ENCODE data around the gene FOXR1. TPM values are rescaled to one million over a fixed set of nuclear protein-coding genes. Genes with fewer than 3 reads are reported as not detected.
"Not testable (repeated sequence)": the region's sequence is repeated elsewhere in the genome, so short reads cannot be mapped to it uniquely, and the experiment has no call there.

Gene FOXR1
- total and polyA plus RNA-seq, 3 experiments from 2014 or later, result not detected

DNA sequence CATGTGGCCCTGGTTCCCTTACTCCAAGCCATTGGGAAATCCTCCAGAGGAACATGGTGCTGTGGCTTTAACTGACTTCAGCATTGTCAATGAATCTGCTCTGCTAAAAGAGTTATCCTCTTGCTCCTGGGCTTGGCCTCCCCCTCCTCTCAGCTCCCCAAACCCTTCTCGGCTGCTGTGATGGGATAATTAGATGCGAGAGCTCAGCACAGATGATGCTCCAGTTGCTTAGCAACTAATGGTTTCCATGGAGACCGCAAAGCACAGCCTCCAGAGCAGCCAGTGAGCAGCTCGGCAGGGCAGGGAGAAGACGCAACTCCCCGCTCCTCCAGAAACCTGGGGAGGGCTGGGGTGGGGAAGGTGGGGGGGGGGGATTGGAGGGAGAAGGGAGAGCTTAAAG lies 18.3 kb upstream of the FOXR1 start:
- no peak overlapping the region for H3K4me3 Mint-ChIP-seq
- Histone ChIP-seq H3K4me3 (ENCODE audit: low read length) (no peak overlapping the region), H3K27me3 (ENCODE audit: insufficient read depth, low read length, poor library complexity, severe bottlenecking) (no peaks in the 10 kb centered on the region), H3K9me3 (ENCODE audit: low read length) (no peaks in the 10 kb centered on the region), H3K27ac (ENCODE audit: low read depth, low read length) (no peak overlapping the region), H3K36me3 (ENCODE audit: insufficient read depth, low read length) (no peaks in the 10 kb centered on the region), H3K4me1 (ENCODE audit: insufficient read depth, low read length) (peaks cover 7% of the 10 kb centered on the region)
- H3K27me3 Mint-ChIP-seq, result peaks cover 6 to 13% of the 10 kb centered on the region in 2 donors
- peaks cover 3 to 9% (median 5%) of the 10 kb centered on the region in 3 donors for H3K4me1 Mint-ChIP-seq
- H3K36me3 Mint-ChIP-seq, result no peaks in the 10 kb centered on the region
- peaks cover 0 to 2% (median 0%) of the 10 kb centered on the region in 5 donors for H3K9me3 Mint-ChIP-seq
- POLR2A ChIA-PET, result no interaction called here
- no peak for DNase-seq
- H3K27ac Mint-ChIP-seq, result no peak overlapping the region
- CTCF ChIA-PET, result no interaction called here

DNA sequence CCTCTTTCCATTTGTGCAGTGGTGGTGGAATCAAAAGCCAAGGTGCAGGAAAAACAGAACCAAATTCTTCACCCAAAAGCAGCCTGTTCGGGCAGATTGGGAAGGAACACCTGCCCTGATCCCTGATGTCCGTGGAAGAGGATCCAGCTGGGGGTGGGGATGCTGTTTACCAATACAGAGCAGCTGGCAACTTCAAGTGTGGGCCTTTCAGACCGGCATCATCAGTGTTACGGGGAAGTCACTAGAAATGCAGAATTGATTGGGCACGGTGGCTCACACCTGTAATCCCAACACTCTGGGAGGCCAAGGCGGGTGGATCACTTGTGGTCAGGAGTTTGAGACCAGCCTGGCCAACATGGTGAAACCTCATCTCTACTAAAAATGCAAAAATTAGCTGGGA lies 17.6 kb upstream of the FOXR1 start:
- H3K9me3 ChIP-seq (ENCODE audit: low read length); H3K27ac Mint-ChIP-seq; H3K36me3 Mint-ChIP-seq; H3K4me1 ChIP-seq (ENCODE audit: insufficient read depth, low read length); H3K4me3 ChIP-seq (ENCODE audit: low read length); H3K36me3 ChIP-seq (ENCODE audit: insufficient read depth, low read length); POLR2A ChIA-PET; H3K27me3 ChIP-seq (ENCODE audit: insufficient read depth, low read length, poor library complexity, severe bottlenecking); H3K9me3 Mint-ChIP-seq; H3K4me3 Mint-ChIP-seq; H3K27ac ChIP-seq (ENCODE audit: low read depth, low read length); H3K4me1 Mint-ChIP-seq; DNase-seq: not testable (repeated sequence)
- peaks cover 7 to 13% of the 10 kb centered on the region in 2 donors for H3K27me3 Mint-ChIP-seq
- CTCF ChIA-PET, result interaction anchor here (1.4 to 1.6 kb wide), 2 partner anchors 24 to 46 kb away, joined by 3 read pairs; no protein-coding TSS in a partner anchor

DNA sequence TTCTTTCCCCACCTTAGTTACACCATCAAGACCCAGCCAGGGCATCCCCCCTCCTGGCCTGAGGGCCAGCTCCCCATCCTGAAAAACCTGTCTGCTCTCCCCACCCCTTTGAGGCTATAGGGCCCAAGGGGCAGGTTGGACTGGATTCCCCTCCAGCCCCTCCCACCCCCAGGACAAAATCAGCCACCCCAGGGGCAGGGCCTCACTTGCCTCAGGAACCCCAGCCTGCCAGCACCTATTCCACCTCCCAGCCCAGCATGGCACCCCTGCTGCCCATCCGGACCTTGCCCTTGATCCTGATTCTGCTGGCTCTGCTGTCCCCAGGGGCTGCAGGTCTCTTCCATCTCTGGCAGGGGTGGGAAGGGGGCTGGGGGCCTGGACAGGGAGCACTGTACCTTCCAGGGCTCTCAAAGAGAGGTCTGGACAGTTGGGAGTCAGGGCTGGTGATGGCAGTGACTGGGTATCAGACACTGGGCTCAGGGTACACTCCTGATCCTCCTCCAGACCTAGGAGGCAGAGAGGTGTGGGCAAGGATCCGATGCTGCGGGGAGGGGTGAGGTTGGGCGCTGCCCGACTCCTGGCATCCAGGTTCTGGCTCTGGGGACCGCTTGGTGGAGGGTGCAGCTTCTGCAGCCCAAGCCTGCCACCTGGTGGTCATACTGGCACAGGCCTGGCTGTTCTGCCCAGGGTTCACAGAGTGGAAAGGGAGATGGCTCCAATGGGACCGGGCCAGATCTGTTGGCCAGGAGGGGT lies 15.3 kb upstream of the FOXR1 start, which contains the start of gene UPK2:
TSS of gene UPK2 (plus strand) at position 205 of the 753 bp plus-strand sequence. CDS start at position 258, 53 bp downstream.
- no peaks in the 10 kb centered on the region for H3K9me3 ChIP-seq (ENCODE audit: low read length)
- peaks cover 7% of the 10 kb centered on the region for H3K4me1 ChIP-seq (ENCODE audit: insufficient read depth, low read length)
- no peak within 1 kb of the TSS for H3K4me3 ChIP-seq (ENCODE audit: low read length)
- H3K4me3 Mint-ChIP-seq, result peak within 1 kb of the TSS in 1 of 7 donors; percentile 41
- peaks cover 7 to 13% of the 10 kb centered on the region in 2 donors for H3K27me3 Mint-ChIP-seq
- H3K27ac Mint-ChIP-seq, result peak within 1 kb of the TSS in 4 of 8 donors; percentile 12 to 80 (median 66)
- H3K36me3 Mint-ChIP-seq, result no peaks in the 10 kb centered on the region
- CTCF ChIA-PET, result interaction anchor here (0.6 to 3.9 kb wide), 22 partner anchors 9 to 347 kb away, joined by 3 to 32 read pairs (median 4); no protein-coding TSS in a partner anchor
- H3K4me1 Mint-ChIP-seq, result peaks cover 3 to 9% (median 5%) of the 10 kb centered on the region in 3 donors
- peak; percentile 76 to 91 (median 86) for DNase-seq
- H3K36me3 ChIP-seq (ENCODE audit: insufficient read depth, low read length), result no peaks in the 10 kb centered on the region
- H3K27me3 ChIP-seq (ENCODE audit: insufficient read depth, low read length, poor library complexity, severe bottlenecking), result no peaks in the 10 kb centered on the region
- POLR2A ChIA-PET, result interaction anchor here (0.5 to 1.7 kb wide), 3 partner anchors 48 to 267 kb away, joined by 3 read pairs; no protein-coding TSS in a partner anchor
- H3K9me3 Mint-ChIP-seq, result peaks cover 0 to 2% (median 0%) of the 10 kb centered on the region in 5 donors
- no peak within 1 kb of the TSS for H3K27ac ChIP-seq (ENCODE audit: low read depth, low read length)

DNA sequence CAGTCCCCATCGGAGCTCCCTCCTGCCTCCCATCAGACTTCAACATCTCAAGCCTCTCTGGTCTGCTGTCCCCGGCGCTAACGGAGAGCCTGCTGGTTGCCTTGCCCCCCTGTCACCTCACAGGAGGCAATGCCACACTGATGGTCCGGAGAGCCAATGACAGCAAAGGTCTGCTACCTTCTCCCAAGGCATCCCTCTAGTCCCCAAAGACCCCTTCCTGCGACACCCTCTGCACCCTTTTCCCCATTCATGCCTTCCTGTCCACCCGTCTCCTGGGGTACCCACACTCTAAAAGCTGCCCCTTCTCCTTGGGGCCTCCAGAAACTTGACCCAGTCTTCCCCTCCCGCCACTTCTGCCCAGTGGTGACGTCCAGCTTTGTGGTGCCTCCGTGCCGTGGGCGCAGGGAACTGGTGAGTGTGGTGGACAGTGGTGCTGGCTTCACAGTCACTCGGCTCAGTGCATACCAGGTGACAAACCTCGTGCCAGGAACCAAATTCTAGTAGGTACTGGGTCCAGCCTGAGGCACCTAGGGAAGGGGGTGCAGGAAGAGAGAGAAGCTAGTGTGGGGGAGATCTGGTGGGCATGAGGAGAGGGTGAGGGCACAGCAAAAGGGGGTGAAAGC lies 14.6 kb upstream of the FOXR1 start:
- POLR2A ChIA-PET, result interaction anchor here (0.5 to 1.7 kb wide), 3 partner anchors 48 to 267 kb away, joined by 3 read pairs; no protein-coding TSS in a partner anchor

DNA sequence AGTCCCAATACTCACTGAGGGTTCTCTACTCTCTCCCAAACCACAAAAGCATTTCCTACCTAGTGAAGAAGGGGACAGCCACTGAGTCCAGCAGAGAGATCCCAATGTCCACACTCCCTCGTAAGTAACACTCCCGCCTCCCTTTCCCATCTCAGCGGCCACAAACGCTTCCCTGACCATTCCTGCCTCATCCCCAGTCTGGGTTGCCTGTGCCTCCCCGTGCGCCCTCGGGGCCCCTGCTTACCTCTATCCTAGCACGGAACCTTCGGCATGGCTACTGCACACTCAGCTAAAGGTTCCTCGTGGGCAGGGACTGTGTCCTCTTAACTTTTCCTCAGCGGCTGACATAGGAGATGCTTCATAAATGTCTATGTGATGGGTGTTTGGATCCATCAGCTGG lies 14.0 kb upstream of the FOXR1 start:
- peaks cover 3 to 9% (median 5%) of the 10 kb centered on the region in 3 donors for H3K4me1 Mint-ChIP-seq
- H3K27ac Mint-ChIP-seq, result no peak overlapping the region
- ChIA-PET POLR2A (interaction anchor here (1.7 kb wide), 1 partner anchor 49 kb away, joined by 3 read pairs; no protein-coding TSS in a partner anchor), CTCF (interaction anchor here (0.7 to 3.9 kb wide), 23 partner anchors 7 to 349 kb away, joined by 3 to 32 read pairs (median 4); no protein-coding TSS in a partner anchor)
- Histone ChIP-seq H3K36me3 (ENCODE audit: insufficient read depth, low read length) (no peaks in the 10 kb centered on the region), H3K27me3 (ENCODE audit: insufficient read depth, low read length, poor library complexity, severe bottlenecking) (no peaks in the 10 kb centered on the region), H3K4me1 (ENCODE audit: insufficient read depth, low read length) (peaks cover 7% of the 10 kb centered on the region), H3K27ac (ENCODE audit: low read depth, low read length) (no peak overlapping the region), H3K4me3 (ENCODE audit: low read length) (no peak overlapping the region), H3K9me3 (ENCODE audit: low read length) (no peaks in the 10 kb centered on the region)
- H3K9me3 Mint-ChIP-seq, result peaks cover 0 to 2% (median 0%) of the 10 kb centered on the region in 5 donors
- no peaks in the 10 kb centered on the region for H3K36me3 Mint-ChIP-seq
- H3K27me3 Mint-ChIP-seq, result peaks cover 6 to 13% of the 10 kb centered on the region in 2 donors
- DNase-seq, result no peak
- no peak overlapping the region for H3K4me3 Mint-ChIP-seq

More for the DNA sequence above, 14.6 kb upstream of the FOXR1 start:
- no peak for DNase-seq
- Mint-ChIP-seq H3K9me3 (peaks cover 0 to 2% (median 0%) of the 10 kb centered on the region in 5 donors), H3K36me3 (no peaks in the 10 kb centered on the region), H3K4me3 (no peak overlapping the region), H3K4me1 (peaks cover 3 to 9% (median 5%) of the 10 kb centered on the region in 3 donors), H3K27ac (peak overlapping the region in 3 of 8 donors; percentile 9 to 75 (median 54)), H3K27me3 (peaks cover 6 to 13% of the 10 kb centered on the region in 2 donors)
- H3K4me1 ChIP-seq (ENCODE audit: insufficient read depth, low read length), result peaks cover 7% of the 10 kb centered on the region
- no peaks in the 10 kb centered on the region for H3K9me3 ChIP-seq (ENCODE audit: low read length)
- H3K27me3 ChIP-seq (ENCODE audit: insufficient read depth, low read length, poor library complexity, severe bottlenecking), result no peaks in the 10 kb centered on the region
- CTCF ChIA-PET, result interaction anchor here (0.6 to 3.9 kb wide), 27 partner anchors 8 to 348 kb away, joined by 3 to 32 read pairs (median 3); no protein-coding TSS in a partner anchor
- H3K36me3 ChIP-seq (ENCODE audit: insufficient read depth, low read length), result no peaks in the 10 kb centered on the region
- no peak overlapping the region for H3K27ac ChIP-seq (ENCODE audit: low read depth, low read length)
- no peak overlapping the region for H3K4me3 ChIP-seq (ENCODE audit: low read length)

DNA sequence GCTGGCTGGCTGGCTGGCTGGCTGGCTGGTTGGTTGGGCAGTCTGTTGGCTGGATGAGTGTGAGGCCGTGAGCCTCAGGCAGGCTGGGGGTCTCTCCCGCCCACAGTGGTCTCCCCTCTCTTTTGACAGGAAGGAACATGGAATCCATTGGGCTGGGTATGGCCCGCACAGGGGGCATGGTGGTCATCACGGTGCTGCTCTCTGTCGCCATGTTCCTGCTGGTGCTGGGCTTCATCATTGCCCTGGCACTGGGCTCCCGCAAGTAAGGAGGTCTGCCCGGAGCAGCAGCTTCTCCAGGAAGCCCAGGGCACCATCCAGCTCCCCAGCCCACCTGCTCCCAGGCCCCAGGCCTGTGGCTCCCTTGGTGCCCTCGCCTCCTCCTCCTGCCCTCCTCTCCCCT lies 13.6 kb upstream of the FOXR1 start:
- Mint-ChIP-seq H3K4me3 (no peak overlapping the region), H3K36me3 (no peaks in the 10 kb centered on the region), H3K27ac (no peak overlapping the region), H3K9me3 (peaks cover 0 to 2% (median 0%) of the 10 kb centered on the region in 5 donors), H3K4me1 (peaks cover 3 to 9% (median 5%) of the 10 kb centered on the region in 3 donors), H3K27me3 (peaks cover 7 to 13% of the 10 kb centered on the region in 2 donors)
- Histone ChIP-seq H3K36me3 (ENCODE audit: insufficient read depth, low read length) (no peaks in the 10 kb centered on the region), H3K27me3 (ENCODE audit: insufficient read depth, low read length, poor library complexity, severe bottlenecking) (no peaks in the 10 kb centered on the region), H3K27ac (ENCODE audit: low read depth, low read length) (no peak overlapping the region), H3K9me3 (ENCODE audit: low read length) (no peaks in the 10 kb centered on the region), H3K4me3 (ENCODE audit: low read length) (no peak overlapping the region), H3K4me1 (ENCODE audit: insufficient read depth, low read length) (peaks cover 7% of the 10 kb centered on the region)
- CTCF ChIA-PET, result interaction anchor here (0.7 to 3.9 kb wide), 12 partner anchors 10 to 268 kb away, joined by 3 to 32 read pairs (median 4); no protein-coding TSS in a partner anchor
- POLR2A ChIA-PET, result no interaction called here
- DNase-seq, result no peak

DNA sequence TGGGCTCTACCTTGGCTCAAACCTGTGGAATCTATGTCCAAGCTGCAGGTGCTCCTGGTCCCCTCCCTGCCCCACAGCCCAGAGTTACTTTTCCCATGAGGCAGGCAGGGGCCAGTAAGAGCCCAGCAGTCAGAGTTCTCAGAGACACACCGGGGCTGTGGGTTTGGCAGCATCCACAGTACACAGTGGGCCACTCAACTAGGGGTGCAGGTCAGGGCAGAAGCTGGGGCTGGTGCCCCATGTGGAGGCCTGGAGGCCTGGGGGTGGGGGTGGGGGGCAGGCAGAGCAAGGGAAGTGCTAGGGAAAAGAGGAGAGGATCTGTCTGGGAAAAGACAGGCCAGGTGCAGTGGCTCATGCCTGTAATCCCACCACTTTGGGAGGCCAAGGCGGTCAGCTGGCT lies 13.0 kb upstream of the FOXR1 start:
- Mint-ChIP-seq H3K9me3 (peaks cover 0 to 2% (median 0%) of the 10 kb centered on the region in 5 donors), H3K4me3 (no peak overlapping the region), H3K4me1 (peaks cover 3 to 9% (median 5%) of the 10 kb centered on the region in 3 donors), H3K36me3 (no peaks in the 10 kb centered on the region), H3K27me3 (peaks cover 8 to 13% of the 10 kb centered on the region in 2 donors), H3K27ac (no peak overlapping the region)
- Histone ChIP-seq H3K27ac (ENCODE audit: low read depth, low read length) (no peak overlapping the region), H3K9me3 (ENCODE audit: low read length) (no peaks in the 10 kb centered on the region), H3K27me3 (ENCODE audit: insufficient read depth, low read length, poor library complexity, severe bottlenecking) (no peaks in the 10 kb centered on the region), H3K4me1 (ENCODE audit: insufficient read depth, low read length) (peaks cover 7% of the 10 kb centered on the region), H3K36me3 (ENCODE audit: insufficient read depth, low read length) (no peaks in the 10 kb centered on the region), H3K4me3 (ENCODE audit: low read length) (no peak overlapping the region)
- no peak for DNase-seq
- CTCF ChIA-PET, result interaction anchor here (0.8 to 3.9 kb wide), 5 partner anchors 10 to 269 kb away, joined by 3 to 32 read pairs (median 8); no protein-coding TSS in a partner anchor
- POLR2A ChIA-PET, result no interaction called here
